Psoas muscle (tissue), 8 donors: ENCODE results near the gene DMD. TPM values are rescaled to one million over a fixed set of nuclear protein-coding genes. Genes with fewer than 3 reads are reported as not detected.

Experiments used
- ATAC-seq, 4 donors: fragments of 200-7000 bp; cut with Tn5 transposase; one replicate each; pipeline ENCODE4 v1.9.1; 2020; ENCODE audit warnings: moderate library complexity in 3 of 4, mild to moderate bottlenecking in 2 of 4
- DNase-seq, 2 donors: peaks; one replicate each; pipeline ENCODE4 v3.0.0-alpha.2; 2020
- H3K27ac ChIP-seq: fragments of 200-600 bp; one replicate; pipeline ENCODE4 v1.8.0; 2022
- H3K27me3 ChIP-seq, 3 donors: fragments of 200-600 bp in 1 of 3; one replicate each; pipeline versions ENCODE4 v1.6.1 to v1.8.0; 2013 to 2022; ENCODE audit warnings: low read length in 2 of 3, mild to moderate bottlenecking in 2 of 3, moderate library complexity in 1 of 3; ENCODE audit not compliant: insufficient read depth in 3 of 3
- H3K36me3 ChIP-seq, 2 donors: fragments of 200-600 bp in 1 of 2; one replicate each; pipeline versions ENCODE4 v1.6.1 to v1.8.0; 2013 to 2022; ENCODE audit warnings: low read depth in 1 of 2, mild to moderate bottlenecking in 1 of 2, moderate library complexity in 1 of 2; ENCODE audit not compliant: insufficient read depth in 1 of 2
- H3K4me1 ChIP-seq: fragments of 200-600 bp; one replicate; pipeline ENCODE4 v1.8.0; 2022
- H3K4me3 ChIP-seq: fragments of 200-600 bp; one replicate; pipeline ENCODE4 v1.8.0; 2022; ENCODE audit warnings: mild to moderate bottlenecking
- H3K9me3 ChIP-seq: fragments of 200-600 bp; one replicate; pipeline ENCODE4 v1.8.0; 2022
- WGBS, 3 donors: extraction: QIAGEN DNeasy Blood & Tissue Kit; methylation state at CpG; one replicate each; pipeline versions ENCODE4 v1.1.6 to v1.1.7; 2013; 5-methylcytosine and 5-hydroxymethylcytosine counted together
- intact Hi-C, 2 donors: fragments of 100-400 bp; cut with DNase I; formaldehyde crosslinking; loops; one replicate each; pipeline versions ENCODE4 v1.11.0 to v1.14.2; 2022
- polyA plus RNA-seq, 3 donors: library from polyadenylated mRNA; stranded (reverse); fragments of 200-250 nt; gene quantifications; one replicate each; pipeline ENCODE4 v1.2.3, GENCODE V29; 2013
- total RNA-seq, 4 donors: library from RNA; stranded (reverse); fragmentation: NEBNext Ultra II Directional in 2 of 4; extraction: Animal tissue kit (Norgen Biotek cat#: 25700) in 2 of 4; gene quantifications; one replicate each; pipeline versions ENCODE4 v1.2.1 to v1.2.4, GENCODE V29; 2021 to 2023
- TF ChIP-seq, protein P1 (sequence below): fragments of 200-600 bp; IDR thresholded peaks from one replicate; pipeline ENCODE4 v1.8.0; 2022; ENCODE audit warnings: antibody characterized with exemption
- donor health status: healthy with polysubstance abuse.
- donor health status: DM: no; HTN: no; CAD: no; lungs with moderate emphysema.
- donor health status: Bipolar disorder and iron deficiency.
- donor health status: healthy.
- donor health status: DM: yes; HTN: yes; CAD: no.
- donor health status: DM: no; HTN: no; CAD: no.
- donor health status: DM: no; HTN: no; CAD: no.
- donor health status: DM: yes; HTN: yes; CAD: no.

The DMD gene
- total and polyA plus RNA-seq, 7 donors: 6.8 to 170 (median 86.5) TPM

- Histone ChIP-seq H3K27me3 (no peaks in the 10 kb centered on the region), H3K4me3 (no peak overlapping the region), H3K9me3 (no peaks in the 10 kb centered on the region), H3K36me3 (no peaks in the 10 kb centered on the region), H3K4me1 (no peaks in the 10 kb centered on the region), H3K27ac (no peak overlapping the region)
- ATAC-seq: no peak
- TF ChIP-seq, protein P1, sequence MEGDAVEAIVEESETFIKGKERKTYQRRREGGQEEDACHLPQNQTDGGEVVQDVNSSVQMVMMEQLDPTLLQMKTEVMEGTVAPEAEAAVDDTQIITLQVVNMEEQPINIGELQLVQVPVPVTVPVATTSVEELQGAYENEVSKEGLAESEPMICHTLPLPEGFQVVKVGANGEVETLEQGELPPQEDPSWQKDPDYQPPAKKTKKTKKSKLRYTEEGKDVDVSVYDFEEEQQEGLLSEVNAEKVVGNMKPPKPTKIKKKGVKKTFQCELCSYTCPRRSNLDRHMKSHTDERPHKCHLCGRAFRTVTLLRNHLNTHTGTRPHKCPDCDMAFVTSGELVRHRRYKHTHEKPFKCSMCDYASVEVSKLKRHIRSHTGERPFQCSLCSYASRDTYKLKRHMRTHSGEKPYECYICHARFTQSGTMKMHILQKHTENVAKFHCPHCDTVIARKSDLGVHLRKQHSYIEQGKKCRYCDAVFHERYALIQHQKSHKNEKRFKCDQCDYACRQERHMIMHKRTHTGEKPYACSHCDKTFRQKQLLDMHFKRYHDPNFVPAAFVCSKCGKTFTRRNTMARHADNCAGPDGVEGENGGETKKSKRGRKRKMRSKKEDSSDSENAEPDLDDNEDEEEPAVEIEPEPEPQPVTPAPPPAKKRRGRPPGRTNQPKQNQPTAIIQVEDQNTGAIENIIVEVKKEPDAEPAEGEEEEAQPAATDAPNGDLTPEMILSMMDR: no peak
- no peak for DNase-seq
- intact Hi-C loops: no loop called here
- WGBS, 3 donors: 83 to 100% (median 94%) methylated on average over 1 of the region's 1 CpG
Observed at GRCh38 chrX:31334997-31335396, 1876.4 kb downstream of the DMD start.

DNA sequence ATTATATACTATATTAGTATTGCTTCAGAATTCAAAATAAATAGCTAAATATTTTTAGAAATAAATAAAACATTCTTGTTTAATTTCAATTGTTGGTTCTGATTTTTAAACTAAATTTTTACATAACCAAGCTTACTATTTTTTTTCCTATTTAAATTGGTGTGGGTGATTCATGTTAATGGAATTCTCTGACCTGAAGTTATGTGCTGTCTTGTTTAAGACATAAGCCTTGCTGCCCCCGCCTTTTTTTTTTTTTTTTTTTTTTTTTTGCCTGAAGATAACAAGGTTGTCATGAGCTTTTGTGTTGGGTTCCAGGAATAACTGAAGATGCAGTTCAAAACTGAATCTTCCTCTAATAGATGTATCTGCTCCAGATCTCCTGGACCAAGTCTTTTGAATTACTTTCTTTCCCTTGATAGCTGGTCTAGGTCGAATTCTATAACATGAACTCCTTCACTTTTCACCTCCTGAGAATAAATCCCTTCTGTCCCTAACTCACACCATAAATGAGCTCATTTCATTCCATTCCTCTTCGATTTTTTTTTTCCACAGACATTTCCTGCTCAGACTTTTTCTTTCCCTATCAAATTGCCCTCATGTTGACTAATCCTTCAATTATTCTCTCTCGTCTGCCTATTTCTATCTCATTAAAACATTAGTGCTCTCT lies 1878.1 kb downstream of the DMD start:
- intact Hi-C loops: no loop called here
- DNase-seq (no peak), ATAC-seq (no peak)
- no peaks in the 10 kb centered on the region for H3K36me3 ChIP-seq
- TF ChIP-seq, protein P1: no peak
- H3K4me3 ChIP-seq: no peak overlapping the region
- H3K9me3 ChIP-seq: no peaks in the 10 kb centered on the region
- WGBS, 3 donors: 46 to 49% (median 49%) methylated on average over 4 of the region's 4 CpGs
- H3K27me3 ChIP-seq: no peaks in the 10 kb centered on the region
- no peak overlapping the region for H3K27ac ChIP-seq
- H3K4me1 ChIP-seq: no peaks in the 10 kb centered on the region

GRCh38 chrX:31331928-31332327 lies 1879.4 kb downstream of the DMD start:
- ATAC-seq (peak; percentile 47 to 75 (median 58)), DNase-seq (no peak)
- Histone ChIP-seq H3K4me3 (no peak overlapping the region), H3K27me3 (no peaks in the 10 kb centered on the region), H3K27ac (no peak overlapping the region), H3K9me3 (no peaks in the 10 kb centered on the region), H3K36me3 (no peaks in the 10 kb centered on the region), H3K4me1 (no peaks in the 10 kb centered on the region)
- 70 to 93% (median 87%) methylated on average over 5 of the region's 5 CpGs for WGBS, 3 donors
- TF ChIP-seq, protein P1: no peak
- intact Hi-C loops: no loop called here

- H3K27ac ChIP-seq: no peak overlapping the region
- no peak for ATAC-seq
- H3K36me3 ChIP-seq: no peaks in the 10 kb centered on the region
- TF ChIP-seq, protein P1: no peak
- no peak for DNase-seq
- WGBS, 3 donors: 15 to 18% (median 18%) methylated on average over 1 of the region's 1 CpG
- intact Hi-C loops: no loop called here
- no peaks in the 10 kb centered on the region for H3K27me3 ChIP-seq
- no peak overlapping the region for H3K4me3 ChIP-seq
- no peaks in the 10 kb centered on the region for H3K9me3 ChIP-seq
- no peaks in the 10 kb centered on the region for H3K4me1 ChIP-seq
Observed at GRCh38 chrX:31331015-31331414, 1880.3 kb downstream of the DMD start.

- intact Hi-C loops: no loop called here
- Histone ChIP-seq H3K36me3 (no peaks in the 10 kb centered on the region), H3K4me3 (no peak overlapping the region), H3K9me3 (no peaks in the 10 kb centered on the region), H3K27me3 (no peaks in the 10 kb centered on the region), H3K27ac (no peak overlapping the region), H3K4me1 (no peaks in the 10 kb centered on the region)
- no peak for DNase-seq
- TF ChIP-seq, protein P1: no peak
- no peak for ATAC-seq
- WGBS, 3 donors: 75 to 87% (median 82%) methylated on average over 4 of the region's 4 CpGs
Observed at GRCh38 chrX:31329298-31329697, 1882.1 kb downstream of the DMD start.
